GM12872 (cell line): ENCODE data around the gene ACVR1.

Experiments used
- TF ChIP-seq, protein P1 (sequence below): IDR thresholded peaks from 3 replicates; pipeline ENCODE4 v1.5.1; 2011; ENCODE audit warnings: low read depth, mild to moderate bottlenecking, low read length, moderate library complexity; ENCODE audit not compliant: insufficient read depth

The ACVR1 gene

DNA sequence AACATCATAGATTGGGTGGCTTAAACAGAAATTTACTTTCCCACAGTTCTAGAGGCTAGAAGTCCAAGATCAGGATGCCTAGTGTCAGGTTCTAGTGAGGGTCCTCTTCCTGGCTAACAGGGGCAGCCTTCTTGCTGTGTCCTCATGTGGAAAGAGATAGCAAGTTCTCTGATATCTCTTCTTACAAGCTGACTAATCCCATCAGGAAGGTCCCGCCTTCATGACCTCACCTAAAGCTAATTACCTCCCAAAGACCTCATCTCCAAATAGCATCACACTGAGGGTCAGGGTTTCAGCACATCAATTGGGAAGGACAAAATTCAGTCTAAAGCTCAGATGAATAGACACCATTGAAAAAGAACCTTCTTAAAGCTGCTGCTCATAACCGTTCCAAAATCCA, 22.9 kb downstream of the ACVR1 start:
- TF ChIP-seq, protein P1, sequence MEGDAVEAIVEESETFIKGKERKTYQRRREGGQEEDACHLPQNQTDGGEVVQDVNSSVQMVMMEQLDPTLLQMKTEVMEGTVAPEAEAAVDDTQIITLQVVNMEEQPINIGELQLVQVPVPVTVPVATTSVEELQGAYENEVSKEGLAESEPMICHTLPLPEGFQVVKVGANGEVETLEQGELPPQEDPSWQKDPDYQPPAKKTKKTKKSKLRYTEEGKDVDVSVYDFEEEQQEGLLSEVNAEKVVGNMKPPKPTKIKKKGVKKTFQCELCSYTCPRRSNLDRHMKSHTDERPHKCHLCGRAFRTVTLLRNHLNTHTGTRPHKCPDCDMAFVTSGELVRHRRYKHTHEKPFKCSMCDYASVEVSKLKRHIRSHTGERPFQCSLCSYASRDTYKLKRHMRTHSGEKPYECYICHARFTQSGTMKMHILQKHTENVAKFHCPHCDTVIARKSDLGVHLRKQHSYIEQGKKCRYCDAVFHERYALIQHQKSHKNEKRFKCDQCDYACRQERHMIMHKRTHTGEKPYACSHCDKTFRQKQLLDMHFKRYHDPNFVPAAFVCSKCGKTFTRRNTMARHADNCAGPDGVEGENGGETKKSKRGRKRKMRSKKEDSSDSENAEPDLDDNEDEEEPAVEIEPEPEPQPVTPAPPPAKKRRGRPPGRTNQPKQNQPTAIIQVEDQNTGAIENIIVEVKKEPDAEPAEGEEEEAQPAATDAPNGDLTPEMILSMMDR = no peak

- TF ChIP-seq, protein P1 = no peak
Measured at GRCh38 chr2:157849591-157849990, 26.5 kb downstream of the ACVR1 start.

GRCh38 chr2:157848213-157848612, 27.9 kb downstream of the ACVR1 start:
- TF ChIP-seq, protein P1 = no peak

DNA sequence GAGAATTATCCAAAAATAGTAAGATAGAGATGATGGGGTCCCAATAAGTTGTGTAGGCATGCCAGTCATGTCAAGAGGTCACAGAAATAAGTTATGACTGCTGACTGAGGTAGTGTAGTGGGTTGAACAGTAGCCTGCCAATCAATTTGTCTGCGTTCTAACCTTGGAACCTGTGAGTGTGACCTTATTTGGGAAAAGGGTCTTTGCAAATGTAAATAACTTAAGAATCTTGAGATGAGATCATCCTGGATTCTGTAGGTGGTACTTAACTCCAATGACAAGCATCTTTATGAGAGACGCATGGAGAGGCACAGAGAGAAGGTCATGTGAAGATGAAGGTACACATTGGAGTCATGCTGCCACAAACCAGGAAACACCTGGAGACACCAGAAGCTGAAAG, 31.0 kb downstream of the ACVR1 start:
- TF ChIP-seq, protein P1 = no peak

DNA sequence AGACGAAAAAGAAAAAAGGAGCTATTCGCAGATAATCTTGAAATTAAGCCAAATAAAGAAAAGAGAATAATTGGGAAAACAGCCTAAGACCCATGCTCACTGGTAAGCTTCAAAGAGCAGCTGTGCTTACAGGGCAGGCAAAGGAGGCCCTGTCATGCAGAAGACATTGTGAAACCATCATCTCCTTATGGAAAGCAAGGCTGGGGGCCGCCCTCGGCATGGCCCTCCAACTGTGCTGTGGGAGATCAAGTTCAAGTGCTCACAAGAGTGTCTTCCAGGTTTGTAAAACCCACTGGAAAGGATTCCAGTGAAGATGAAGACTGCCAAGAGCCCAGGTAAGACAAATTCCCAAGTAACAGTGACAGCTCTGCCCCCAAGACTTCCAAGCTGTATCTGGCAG, 32.2 kb downstream of the ACVR1 start:
- TF ChIP-seq, protein P1 = no peak

GRCh38 chr2:157843081-157843480, 33.0 kb downstream of the ACVR1 start:
- TF ChIP-seq, protein P1 = no peak

- TF ChIP-seq, protein P1 = no peak
Measured at GRCh38 chr2:157842106-157842879, 33.8 kb downstream of the ACVR1 start.
